ENCODE measurements around the gene SP2.

Gene SP2

GRCh38 chr17:47889734-47890529 lies 6.1 kb upstream of the SP2 start:
- in situ Hi-C loops (cut with MboI; ENCODE audit: low sequenced_read_pairs) = loop anchor here (5.0 kb wide), 1 partner anchor 48 kb away; the partner anchor contains the start of gene SCRN2

GRCh38 chr17:47891545-47892088 lies 4.4 kb upstream of the SP2 start:
- in situ Hi-C loops (cut with MboI; ENCODE audit: low sequenced_read_pairs) = no loop called here

- in situ Hi-C loops (cut with MboI; ENCODE audit: low sequenced_read_pairs) = no loop called here
These were observed 1.3 kb upstream of the SP2 start for GRCh38 chr17:47894498-47895346.

- in situ Hi-C loops (cut with MboI; ENCODE audit: low sequenced_read_pairs) = no loop called here
These were observed 635 bp upstream of the SP2 start for GRCh38 chr17:47895347-47895855.

- in situ Hi-C loops (cut with MboI; ENCODE audit: low sequenced_read_pairs) = no loop called here
These were observed 845 bp downstream of the SP2 start for GRCh38 chr17:47896672-47897490.

- in situ Hi-C loops (cut with MboI; ENCODE audit: low sequenced_read_pairs) = no loop called here
These were observed 1.5 kb downstream of the SP2 start for GRCh38 chr17:47897561-47897960.

- in situ Hi-C loops (cut with MboI; ENCODE audit: low sequenced_read_pairs) = no loop called here
These were observed 2.2 kb downstream of the SP2 start for GRCh38 chr17:47898241-47898640.

- in situ Hi-C loops (cut with MboI; ENCODE audit: low sequenced_read_pairs) = no loop called here
These were observed 3.6 kb downstream of the SP2 start for GRCh38 chr17:47899643-47900042.

GRCh38 chr17:47901423-47901822 lies 5.4 kb downstream of the SP2 start:
- in situ Hi-C loops (cut with MboI; ENCODE audit: low sequenced_read_pairs) = no loop called here

GRCh38 chr17:47902039-47902744 lies 6.2 kb downstream of the SP2 start:
- in situ Hi-C loops (cut with MboI; ENCODE audit: low sequenced_read_pairs) = no loop called here

GRCh38 chr17:47905221-47905733 lies 9.2 kb downstream of the SP2 start:
- in situ Hi-C loops (cut with MboI; ENCODE audit: low sequenced_read_pairs) = no loop called here

- in situ Hi-C loops (cut with MboI; ENCODE audit: low sequenced_read_pairs) = no loop called here
These were observed 10.4 kb downstream of the SP2 start for GRCh38 chr17:47906443-47906842.

GRCh38 chr17:47907932-47908562 lies 12.0 kb downstream of the SP2 start:
- in situ Hi-C loops (cut with MboI; ENCODE audit: low sequenced_read_pairs) = no loop called here

- in situ Hi-C loops (cut with MboI; ENCODE audit: low sequenced_read_pairs) = no loop called here
These were observed 17.0 kb downstream of the SP2 start for GRCh38 chr17:47913050-47913449.

GRCh38 chr17:47914306-47914948 lies 18.4 kb downstream of the SP2 start:
- in situ Hi-C loops (cut with MboI; ENCODE audit: low sequenced_read_pairs) = no loop called here

- in situ Hi-C loops (cut with MboI; ENCODE audit: low sequenced_read_pairs) = no loop called here
These were observed 19.9 kb downstream of the SP2 start for GRCh38 chr17:47915776-47916398.

- in situ Hi-C loops (cut with MboI; ENCODE audit: low sequenced_read_pairs) = no loop called here
These were observed 20.6 kb downstream of the SP2 start for GRCh38 chr17:47916489-47917208.

- in situ Hi-C loops (cut with MboI; ENCODE audit: low sequenced_read_pairs) = no loop called here
These were observed 21.5 kb downstream of the SP2 start for GRCh38 chr17:47917581-47917980.
